Ovary (tissue), 3 donors: ENCODE measurements around the gene CCDC137.

Experiments used
- CTCF ChIP-seq, 3 donors: fragments of 450-650 bp in 2 of 3; fragments of 200-600 bp in 1 of 3; IDR thresholded peaks; one replicate each; pipeline versions ENCODE4 v1.5.1 to v1.8.0; 2016 to 2022; ENCODE audit warnings: antibody characterized with exemption in 3 of 3, mild to moderate bottlenecking in 1 of 3
- POLR2A ChIP-seq: fragments of 450-650 bp; IDR thresholded peaks from one replicate; pipeline ENCODE4 v1.6.1; 2017; ENCODE audit warnings: antibody characterized with exemption, mild to moderate bottlenecking, moderate library complexity
- donor health status: DM: no; HTN: no; CAD: no.

- TF ChIP-seq POLR2A (no peak), CTCF (IDR thresholded peaks at IDR 0.05) (no peak)
Measured at GRCh38 chr17:81660441-81660840, 6.1 kb upstream of the CCDC137 start.
